RWPE2 (cell line): ENCODE measurements around the gene DTNBP1.

Experiments
- ATAC-seq: fragments of 200-7000 bp; cut with Tn5 transposase; 3 replicates; pipeline ENCODE4 v1.9.1; 2021; ENCODE audit warnings: low read depth
- DNase-seq: peaks from one replicate; pipeline ENCODE4 v3.0.0-alpha.2; 2020; ENCODE audit warnings: low spot score
- H3K27ac ChIP-seq: fragments of 450-650 bp; 2 replicates; pipeline ENCODE4 v1.5.1; 2017; ENCODE audit warnings: mild to moderate bottlenecking; ENCODE audit not compliant: poor library complexity, severe bottlenecking
- H3K27me3 ChIP-seq: fragments of 250-450 bp; sonication (Bioruptor Pico); 2 replicates; pipeline ENCODE4 v1.5.1; 2021; ENCODE audit warnings: mild to moderate bottlenecking, moderate library complexity; ENCODE audit not compliant: insufficient read depth, poor library complexity, severe bottlenecking
- H3K36me3 ChIP-seq: fragments of 250-450 bp; sonication (Bioruptor Pico); 2 replicates; pipeline ENCODE4 v1.5.1; 2020; ENCODE audit warnings: low read depth, mild to moderate bottlenecking, moderate library complexity
- H3K4me1 ChIP-seq: fragments of 250-450 bp; sonication (Bioruptor Pico); 2 replicates; pipeline ENCODE4 v1.5.1; 2021; ENCODE audit warnings: mild to moderate bottlenecking, moderate library complexity; ENCODE audit not compliant: insufficient read depth, poor library complexity, severe bottlenecking
- H3K4me3 ChIP-seq: fragments of 250-450 bp; sonication (Bioruptor Pico); 2 replicates; pipeline ENCODE4 v1.5.1; 2021; ENCODE audit warnings: mild to moderate bottlenecking, moderate library complexity; ENCODE audit not compliant: severe bottlenecking
- H3K9me3 ChIP-seq: fragments of 250-450 bp; sonication (Bioruptor Pico); 2 replicates; pipeline ENCODE4 v1.5.1; 2021; ENCODE audit warnings: mild to moderate bottlenecking, moderate library complexity; ENCODE audit not compliant: severe bottlenecking
- TF ChIP-seq, protein P1 (sequence below): fragments of 450-650 bp; IDR thresholded peaks from one replicate; pipeline ENCODE4 v1.5.1; 2017; ENCODE audit warnings: mild to moderate bottlenecking, moderate library complexity; ENCODE audit not compliant: poor library complexity, severe bottlenecking

The DTNBP1 gene

DNA sequence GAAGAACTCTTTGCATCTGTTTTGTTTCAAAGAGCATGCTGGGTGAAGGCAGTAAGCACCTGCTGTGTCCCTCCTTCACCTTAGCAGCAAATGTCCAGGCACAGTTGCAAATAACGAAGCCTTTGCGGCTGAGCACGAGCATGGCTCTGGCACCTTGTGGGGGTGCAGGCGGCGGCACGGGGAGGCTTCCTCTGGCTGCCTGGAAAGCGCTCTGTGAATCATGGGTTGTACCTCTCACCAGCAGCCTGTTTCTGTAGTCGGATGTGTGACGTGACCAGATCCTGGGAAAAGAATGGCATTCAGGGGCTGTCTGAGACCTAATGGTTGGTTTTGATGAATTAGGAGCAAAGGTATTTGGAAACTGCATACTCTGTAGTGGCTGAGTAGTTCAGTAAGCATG is 144.8 kb downstream of the DTNBP1 start:
- no peaks in the 10 kb centered on the region for H3K9me3 ChIP-seq
- H3K27ac ChIP-seq, result no peak overlapping the region
- no peaks in the 10 kb centered on the region for H3K4me1 ChIP-seq
- no peak for ATAC-seq
- H3K36me3 ChIP-seq, result peaks cover 22% of the 10 kb centered on the region
- no peak for DNase-seq
- H3K27me3 ChIP-seq, result no peaks in the 10 kb centered on the region
- TF ChIP-seq, protein P1, sequence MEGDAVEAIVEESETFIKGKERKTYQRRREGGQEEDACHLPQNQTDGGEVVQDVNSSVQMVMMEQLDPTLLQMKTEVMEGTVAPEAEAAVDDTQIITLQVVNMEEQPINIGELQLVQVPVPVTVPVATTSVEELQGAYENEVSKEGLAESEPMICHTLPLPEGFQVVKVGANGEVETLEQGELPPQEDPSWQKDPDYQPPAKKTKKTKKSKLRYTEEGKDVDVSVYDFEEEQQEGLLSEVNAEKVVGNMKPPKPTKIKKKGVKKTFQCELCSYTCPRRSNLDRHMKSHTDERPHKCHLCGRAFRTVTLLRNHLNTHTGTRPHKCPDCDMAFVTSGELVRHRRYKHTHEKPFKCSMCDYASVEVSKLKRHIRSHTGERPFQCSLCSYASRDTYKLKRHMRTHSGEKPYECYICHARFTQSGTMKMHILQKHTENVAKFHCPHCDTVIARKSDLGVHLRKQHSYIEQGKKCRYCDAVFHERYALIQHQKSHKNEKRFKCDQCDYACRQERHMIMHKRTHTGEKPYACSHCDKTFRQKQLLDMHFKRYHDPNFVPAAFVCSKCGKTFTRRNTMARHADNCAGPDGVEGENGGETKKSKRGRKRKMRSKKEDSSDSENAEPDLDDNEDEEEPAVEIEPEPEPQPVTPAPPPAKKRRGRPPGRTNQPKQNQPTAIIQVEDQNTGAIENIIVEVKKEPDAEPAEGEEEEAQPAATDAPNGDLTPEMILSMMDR, result no peak
- no peak overlapping the region for H3K4me3 ChIP-seq

DNA sequence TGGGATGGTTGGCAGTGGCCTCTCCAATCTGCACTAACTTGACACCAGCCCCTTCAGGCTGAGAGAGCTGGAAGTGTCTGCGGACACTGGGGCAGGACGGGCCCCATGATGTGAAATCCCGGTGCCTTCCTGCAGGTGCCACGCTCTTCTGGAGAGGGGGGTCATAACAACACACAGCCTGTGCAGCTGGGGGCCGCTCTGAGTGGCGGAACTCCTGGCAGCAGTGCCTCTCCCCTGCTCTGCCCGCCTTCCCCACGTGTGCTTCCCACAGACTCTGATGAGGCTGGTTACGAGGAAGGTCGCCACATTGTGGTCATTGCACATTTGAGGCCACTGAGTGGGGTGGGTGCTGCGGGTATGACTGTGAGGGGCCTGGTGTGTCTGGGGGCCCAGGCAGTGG is 145.2 kb downstream of the DTNBP1 start:
- Histone ChIP-seq H3K9me3 (no peaks in the 10 kb centered on the region), H3K27me3 (no peaks in the 10 kb centered on the region), H3K27ac (no peak overlapping the region), H3K4me1 (no peaks in the 10 kb centered on the region), H3K4me3 (no peak overlapping the region), H3K36me3 (peaks cover 20% of the 10 kb centered on the region)
- ATAC-seq (no peak), DNase-seq (no peak)
- TF ChIP-seq, protein P1, result no peak

DNA sequence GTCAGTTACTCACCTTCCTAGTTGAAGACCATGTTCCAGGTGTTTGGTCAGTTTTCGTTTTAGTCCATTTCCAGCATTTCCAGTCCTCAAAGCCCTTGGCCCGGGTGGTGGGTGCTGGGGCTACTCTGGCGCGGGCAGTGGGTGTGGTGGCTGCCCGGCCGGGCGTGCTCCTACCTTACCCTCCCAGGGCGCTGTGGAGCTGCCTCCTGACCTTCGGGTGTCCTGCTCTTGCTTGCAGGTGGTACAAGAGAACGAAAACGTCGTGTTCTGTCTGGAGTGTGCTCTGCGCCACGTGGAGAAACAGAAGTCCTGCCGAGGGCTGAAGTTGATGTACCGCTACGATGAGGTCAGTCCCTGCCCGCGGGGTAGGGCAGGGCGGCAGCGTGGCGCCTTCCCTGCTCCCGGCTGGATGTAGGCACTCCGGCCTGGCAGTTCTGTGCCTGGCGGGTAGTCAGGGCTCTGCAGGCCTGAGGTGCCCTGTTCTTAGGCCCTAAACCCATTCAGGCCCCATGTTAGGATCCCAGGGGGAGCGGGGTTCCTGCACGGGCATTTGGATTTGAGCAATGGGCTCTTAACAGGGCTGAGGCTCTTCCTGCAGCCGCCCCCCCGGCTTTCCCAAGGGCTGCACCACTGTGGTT is 145.8 kb downstream of the DTNBP1 start:
- no peaks in the 10 kb centered on the region for H3K9me3 ChIP-seq
- H3K27me3 ChIP-seq, result no peaks in the 10 kb centered on the region
- no peak overlapping the region for H3K4me3 ChIP-seq
- DNase-seq, result no peak
- H3K36me3 ChIP-seq, result peaks cover 22% of the 10 kb centered on the region
- H3K4me1 ChIP-seq, result no peaks in the 10 kb centered on the region
- no peak overlapping the region for H3K27ac ChIP-seq
- TF ChIP-seq, protein P1, result no peak
- ATAC-seq, result no peak

DNA sequence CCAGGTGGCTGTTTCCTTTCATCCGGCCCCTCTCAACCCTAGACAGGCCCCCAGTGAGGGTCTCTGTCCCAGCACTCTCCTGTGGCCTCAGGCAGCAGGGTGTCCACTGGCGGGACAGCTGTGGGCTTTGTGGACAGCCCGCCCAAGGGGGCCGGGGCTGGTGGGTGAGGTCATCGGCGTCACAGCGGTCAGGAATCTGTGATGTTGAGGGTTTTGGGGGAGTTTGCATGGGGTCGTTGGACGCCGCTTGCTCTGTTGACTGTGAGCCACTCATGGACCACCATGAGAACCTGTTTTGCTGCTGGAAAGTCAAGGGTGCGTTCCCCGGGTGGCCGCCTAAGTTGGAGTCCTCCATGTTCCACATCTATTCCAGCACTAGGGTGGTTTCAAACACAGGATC is 146.4 kb downstream of the DTNBP1 start:
- DNase-seq (no peak), ATAC-seq (no peak)
- Histone ChIP-seq H3K4me1 (no peaks in the 10 kb centered on the region), H3K4me3 (no peak overlapping the region), H3K36me3 (peaks cover 24% of the 10 kb centered on the region), H3K27ac (no peak overlapping the region), H3K27me3 (no peaks in the 10 kb centered on the region), H3K9me3 (no peaks in the 10 kb centered on the region)
- TF ChIP-seq, protein P1, result no peak

DNA sequence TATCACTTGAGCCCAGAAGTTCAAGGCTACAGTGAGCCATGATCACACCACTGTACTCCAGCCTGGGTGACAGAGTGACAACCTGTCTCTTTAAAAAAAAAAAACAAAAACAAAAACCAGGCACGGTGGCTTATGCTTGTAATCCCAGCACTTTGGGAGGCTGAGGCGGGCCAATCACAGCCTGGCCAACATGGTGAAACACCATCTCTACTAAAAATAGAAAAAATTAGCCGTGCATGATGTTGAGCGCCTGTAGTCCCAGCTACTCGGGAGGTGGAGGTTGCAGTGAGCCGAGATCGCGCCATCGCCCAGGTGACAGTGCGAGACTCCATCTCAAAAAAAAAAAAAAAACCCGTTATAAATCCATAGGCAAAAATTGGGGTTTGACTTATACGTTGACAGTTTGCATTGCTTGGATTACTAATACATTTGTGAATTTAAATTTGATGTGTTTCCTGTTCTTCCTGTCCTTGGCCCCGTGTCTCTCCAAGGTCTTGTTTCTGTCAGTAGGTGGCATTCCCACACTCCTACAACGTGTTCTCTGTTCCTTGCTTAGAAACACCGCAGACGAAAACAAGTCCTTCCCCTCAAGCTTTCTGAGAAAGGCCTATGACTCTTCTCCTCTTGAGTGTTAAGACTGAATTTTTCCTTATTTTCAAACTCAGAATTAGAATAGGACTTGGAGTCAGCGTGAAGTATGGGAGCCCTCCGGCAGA is 147.0 kb downstream of the DTNBP1 start:
- TF ChIP-seq, protein P1, result no peak
- Histone ChIP-seq H3K36me3 (peaks cover 22% of the 10 kb centered on the region), H3K27me3 (no peaks in the 10 kb centered on the region), H3K27ac (no peak overlapping the region), H3K4me1 (no peaks in the 10 kb centered on the region), H3K9me3 (no peaks in the 10 kb centered on the region), H3K4me3 (no peak overlapping the region)
- ATAC-seq, result no peak
- no peak for DNase-seq
